GM18951 (cell line): ENCODE data around the gene ACIN1.
"Not testable (repeated sequence)": the region's sequence is repeated elsewhere in the genome, so short reads cannot be mapped to it uniquely, and the experiment has no call there.

Experiments used
- POLR2A ChIP-seq: IDR thresholded peaks from 4 replicates; pipeline ENCODE4 v1.6.1; 2011; ENCODE audit warnings: mild to moderate bottlenecking; ENCODE audit not compliant: insufficient read length, insufficient read depth; ENCODE audit errors: extremely low read depth
- in situ Hi-C: fragments of 300-500 bp; cut with MboI; formaldehyde crosslinking; loops from one replicate; pipeline ENCODE4 v1.12.0; 2022; ENCODE audit warnings: low sequenced_read_pairs, mixed read lengths, inconsistent platforms; ENCODE audit not compliant: unreplicated experiment

Gene ACIN1

GRCh38 chr14:23021889-23022442, 73.0 kb downstream of the ACIN1 start:
- in situ Hi-C loops, result no loop called here
- no peak for TF ChIP-seq POLR2A

DNA sequence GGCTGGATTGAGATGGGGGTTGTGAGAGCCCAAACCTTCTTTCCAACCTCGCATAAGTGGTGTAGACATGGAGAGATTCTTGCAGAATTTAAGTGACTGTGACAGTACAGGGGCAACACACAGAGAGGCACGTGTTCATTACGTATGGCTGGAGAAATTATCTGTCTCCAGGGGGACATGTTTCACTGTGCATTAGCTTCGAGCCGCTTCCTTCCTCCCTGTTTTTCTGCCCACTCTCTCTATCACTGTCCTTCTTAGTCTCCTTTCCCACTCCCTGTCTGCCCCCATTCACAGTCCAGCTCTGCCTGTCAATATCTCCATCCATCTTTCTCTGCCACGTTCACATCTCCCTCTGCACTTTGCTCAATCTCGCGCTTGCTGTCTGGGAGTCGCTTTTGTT, 73.5 kb downstream of the ACIN1 start:
- no peak for TF ChIP-seq POLR2A
- in situ Hi-C loops, result no loop called here

DNA sequence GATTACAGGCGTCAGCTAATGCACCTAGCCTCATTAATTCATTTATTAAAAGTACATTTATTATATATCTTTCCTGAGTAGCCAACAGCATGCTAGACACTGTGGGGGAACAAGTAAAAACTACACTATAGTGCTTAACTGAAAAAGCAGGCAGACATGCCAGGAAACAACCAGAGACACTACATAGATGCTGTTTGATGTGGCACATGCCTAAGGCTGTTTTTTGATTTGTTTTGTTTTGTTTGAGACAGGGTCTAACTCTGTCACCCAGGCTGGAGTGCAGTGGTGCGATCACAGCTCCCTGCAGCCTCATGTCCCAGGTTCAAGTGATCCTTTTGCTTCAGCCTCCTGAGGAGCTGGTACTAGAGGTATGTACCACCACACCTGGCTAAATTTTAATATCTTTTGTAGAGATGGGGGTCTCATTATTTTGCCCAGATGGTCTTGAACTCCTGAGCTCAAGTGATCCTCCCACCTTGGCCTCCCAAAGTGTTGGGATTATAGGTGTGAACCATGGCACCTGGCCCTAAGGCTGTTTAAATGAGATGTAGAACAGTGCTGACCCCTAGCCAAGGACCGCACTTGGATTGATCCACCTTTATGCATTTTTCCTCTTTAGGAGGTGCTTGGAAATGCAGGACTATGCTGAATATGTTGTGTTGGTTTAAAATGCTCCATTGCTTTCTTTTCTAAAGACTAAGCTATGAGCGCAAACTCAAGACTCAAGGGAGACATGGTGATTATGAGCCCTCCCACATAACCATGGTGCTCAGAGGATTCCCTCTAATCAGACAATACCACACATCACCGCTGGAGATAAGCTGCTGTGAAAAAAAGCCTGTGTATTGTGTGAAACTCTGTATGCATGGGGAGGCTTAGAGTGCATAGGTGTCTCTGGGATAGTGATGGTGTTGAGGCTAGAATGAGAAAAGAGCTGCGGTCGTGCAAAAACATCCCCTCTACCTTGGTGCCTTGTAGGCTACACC, 74.5 kb downstream of the ACIN1 start:
- in situ Hi-C loops, result no loop called here
- no peak for TF ChIP-seq POLR2A

GRCh38 chr14:23018107-23018506, 76.8 kb downstream of the ACIN1 start:
- no peak for TF ChIP-seq POLR2A
- in situ Hi-C loops, result no loop called here

GRCh38 chr14:23017091-23017490, 77.8 kb downstream of the ACIN1 start:
- no peak for TF ChIP-seq POLR2A
- in situ Hi-C loops, result no loop called here

GRCh38 chr14:23015618-23016017, 79.3 kb downstream of the ACIN1 start:
- in situ Hi-C loops, result no loop called here
- TF ChIP-seq POLR2A, result no peak

- in situ Hi-C loops, result not testable (repeated sequence)
These were observed 81.2 kb downstream of the ACIN1 start for GRCh38 chr14:23013749-23014054.

- in situ Hi-C loops, result no loop called here
These were observed 81.7 kb downstream of the ACIN1 start for GRCh38 chr14:23013054-23013748.

GRCh38 chr14:23009939-23010726, 84.8 kb downstream of the ACIN1 start, which contains the start of gene C14orf93:
C14orf93 (minus strand) TSS chr14:23010143; CDS start chr14:22999023, 11,120 bp downstream.
- TF ChIP-seq POLR2A, result peak; percentile 71
- in situ Hi-C loops, result no loop called here

More at GRCh38 chr14:23013054-23013748, 81.7 kb downstream of the ACIN1 start:
- TF ChIP-seq POLR2A, result no peak

- TF ChIP-seq POLR2A, result no peak
- in situ Hi-C loops, result no loop called here
These were observed 85.4 kb downstream of the ACIN1 start for GRCh38 chr14:23009483-23009938.

- no peak for TF ChIP-seq POLR2A
- in situ Hi-C loops, result no loop called here
These were observed 86.1 kb downstream of the ACIN1 start for GRCh38 chr14:23008831-23009230.
